ENCODE data around the gene MAN2A2. TPM values are rescaled to one million over a fixed set of nuclear protein-coding genes. Genes with fewer than 3 reads are reported as not detected.

Gene MAN2A2
- total RNA-seq, 2 experiments from 2014 or later, result 11.6 to 12.2 TPM

GRCh38 chr15:90947577-90948357 is 44.7 kb downstream of the MAN2A2 start:
- TF ChIP-seq CTCF (conservative IDR thresholded peaks at IDR 0.05; ENCODE audit: low read length), result no peak
- TF ChIP-seq EZH2phosphoT487 (IDR thresholded peaks at IDR 0.05; ENCODE audit: borderline replicate concordance, low read depth, low read length), result no peak
- H3K4me2 ChIP-seq (ENCODE audit: low read length), result no peak overlapping the region
- peaks cover 78% of the 10 kb centered on the region for H3K36me3 ChIP-seq (ENCODE audit: insufficient read depth, low read length)
- no peak overlapping the region for H3K4me3 ChIP-seq (ENCODE audit: low read depth, low read length, poor library complexity, severe bottlenecking)
- intact Hi-C loops (cut with micrococcal nuclease; ENCODE audit: unreplicated experiment), result no loop called here
- no peaks in the 10 kb centered on the region for H3K4me1 ChIP-seq (ENCODE audit: insufficient read depth, low read length, poor library complexity, severe bottlenecking)
- no peaks in the 10 kb centered on the region for H3K9me3 ChIP-seq (ENCODE audit: low read length)
- DNase-seq (ENCODE audit: low spot score), result no peak
- H4K20me1 ChIP-seq (ENCODE audit: insufficient read depth, low read length), result no peaks in the 10 kb centered on the region
- no peaks in the 10 kb centered on the region for H3K9me2 ChIP-seq (ENCODE audit: insufficient read depth, low read length)
- CTCF ChIA-PET (ENCODE audit: unreplicated experiment), result interaction anchor here (2.2 kb wide), 1 partner anchor 13 kb away, joined by 5 read pairs; the partner anchor contains the start of gene UNC45A
- H3K79me2 ChIP-seq (ENCODE audit: insufficient read depth, low read depth, low read length), result no peaks in the 10 kb centered on the region
- no peak overlapping the region for H3K27ac ChIP-seq (ENCODE audit: low read depth, low read length, poor library complexity, severe bottlenecking)
- POLR2A ChIA-PET, result interaction anchor here (1.5 kb wide), 1 partner anchor 15 kb away, joined by 4 read pairs; the partner anchor contains the start of gene HDDC3
- no peak overlapping the region for H2AFZ ChIP-seq (ENCODE audit: low read length)
- no TSS peak for BruUV-seq (replicated peaks)

GRCh38 chr15:90948506-90948905 is 45.4 kb downstream of the MAN2A2 start:
- Histone ChIP-seq H4K20me1 (ENCODE audit: insufficient read depth, low read length) (no peaks in the 10 kb centered on the region), H3K9me2 (ENCODE audit: insufficient read depth, low read length) (no peaks in the 10 kb centered on the region), H3K4me3 (ENCODE audit: low read depth, low read length, poor library complexity, severe bottlenecking) (no peak overlapping the region), H3K4me2 (ENCODE audit: low read length) (no peak overlapping the region), H3K4me1 (ENCODE audit: insufficient read depth, low read length, poor library complexity, severe bottlenecking) (no peaks in the 10 kb centered on the region), H3K27ac (ENCODE audit: low read depth, low read length, poor library complexity, severe bottlenecking) (no peak overlapping the region), H2AFZ (ENCODE audit: low read length) (no peak overlapping the region), H3K36me3 (ENCODE audit: insufficient read depth, low read length) (peaks cover 81% of the 10 kb centered on the region), H3K9me3 (ENCODE audit: low read length) (no peaks in the 10 kb centered on the region), H3K79me2 (ENCODE audit: insufficient read depth, low read depth, low read length) (no peaks in the 10 kb centered on the region)
- ChIA-PET POLR2A (no interaction called here), CTCF (ENCODE audit: unreplicated experiment) (no interaction called here)
- intact Hi-C loops (cut with micrococcal nuclease; ENCODE audit: unreplicated experiment), result no loop called here
- no TSS peak for BruUV-seq (replicated peaks)
- TF ChIP-seq CTCF (conservative IDR thresholded peaks at IDR 0.05; ENCODE audit: low read length) (no peak), EZH2phosphoT487 (IDR thresholded peaks at IDR 0.05; ENCODE audit: borderline replicate concordance, low read depth, low read length) (no peak)
- DNase-seq (ENCODE audit: low spot score), result no peak

- CTCF ChIA-PET (ENCODE audit: unreplicated experiment), result no interaction called here
- no peak for TF ChIP-seq EZH2phosphoT487 (IDR thresholded peaks at IDR 0.05; ENCODE audit: borderline replicate concordance, low read depth, low read length)
- TF ChIP-seq CTCF (conservative IDR thresholded peaks at IDR 0.05; ENCODE audit: low read length), result no peak
- intact Hi-C loops (cut with micrococcal nuclease; ENCODE audit: unreplicated experiment), result no loop called here
- no peaks in the 10 kb centered on the region for H3K9me3 ChIP-seq (ENCODE audit: low read length)
- H3K4me2 ChIP-seq (ENCODE audit: low read length), result no peak overlapping the region
- POLR2A ChIA-PET, result no interaction called here
- no peak overlapping the region for H2AFZ ChIP-seq (ENCODE audit: low read length)
- no peak for DNase-seq (ENCODE audit: low spot score)
- H3K27ac ChIP-seq (ENCODE audit: low read depth, low read length, poor library complexity, severe bottlenecking), result no peak overlapping the region
- no peaks in the 10 kb centered on the region for H3K9me2 ChIP-seq (ENCODE audit: insufficient read depth, low read length)
- H4K20me1 ChIP-seq (ENCODE audit: insufficient read depth, low read length), result no peaks in the 10 kb centered on the region
- H3K36me3 ChIP-seq (ENCODE audit: insufficient read depth, low read length), result peaks cover 72% of the 10 kb centered on the region
- no peak overlapping the region for H3K4me3 ChIP-seq (ENCODE audit: low read depth, low read length, poor library complexity, severe bottlenecking)
- no peaks in the 10 kb centered on the region for H3K79me2 ChIP-seq (ENCODE audit: insufficient read depth, low read depth, low read length)
- BruUV-seq (replicated peaks), result no TSS peak
- peaks cover 7% of the 10 kb centered on the region for H3K4me1 ChIP-seq (ENCODE audit: insufficient read depth, low read length, poor library complexity, severe bottlenecking)
Measured at GRCh38 chr15:90949979-90950675, 47.0 kb downstream of the MAN2A2 start.

All from OCI-LY7 (cell line).